CMK (cell line): ENCODE data around the gene PTPRM.
"Not testable (repeated sequence)": the region's sequence is repeated elsewhere in the genome, so short reads cannot be mapped to it uniquely, and the experiment has no call there.

ENCODE experiments used
- DNase-seq: peaks from one replicate; pipeline ENCODE4 v3.0.0-alpha.2; 2010; ENCODE audit warnings: low read depth

The PTPRM gene

DNA sequence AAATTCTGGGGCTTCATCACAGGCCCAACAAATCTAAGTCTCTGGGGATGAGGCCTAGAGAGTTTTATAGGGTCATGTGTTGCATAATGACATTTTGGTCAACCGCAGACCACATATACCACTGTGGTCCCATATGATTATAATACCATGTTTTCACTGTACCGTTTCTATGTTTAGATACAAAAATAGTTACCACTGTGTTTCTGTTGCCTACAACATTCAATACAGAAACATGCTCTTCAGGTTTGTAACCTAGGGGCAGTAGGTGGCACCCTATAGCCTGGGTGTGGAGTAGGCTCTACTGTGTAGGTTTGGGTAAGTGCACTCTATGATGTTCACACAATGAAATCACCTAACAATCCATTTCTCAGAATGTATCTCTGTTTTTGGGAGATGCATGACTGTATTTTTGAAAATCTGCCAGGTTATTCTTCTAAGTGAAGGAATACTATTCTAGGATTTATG is 485.2 kb downstream of the PTPRM start:
- no peak for DNase-seq

DNA sequence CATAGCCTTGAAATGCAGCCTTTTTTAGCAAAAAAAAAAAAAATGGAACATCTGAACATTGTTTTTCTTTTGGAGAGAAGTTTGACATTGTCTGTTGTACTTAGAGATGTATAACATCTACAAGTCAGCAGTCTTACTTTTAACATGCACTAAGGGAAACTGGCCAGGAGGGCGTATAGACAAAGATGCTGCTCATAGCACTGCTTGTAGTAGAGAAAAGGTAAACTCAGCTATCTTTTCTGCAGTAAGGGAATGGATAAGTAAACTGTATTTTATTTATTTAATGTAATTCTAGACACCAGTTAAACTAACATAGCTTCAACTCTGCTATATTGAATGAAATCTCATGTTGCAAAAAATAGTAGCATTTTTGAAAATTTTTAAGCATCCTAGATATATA is 489.6 kb downstream of the PTPRM start:
- no peak for DNase-seq

DNA sequence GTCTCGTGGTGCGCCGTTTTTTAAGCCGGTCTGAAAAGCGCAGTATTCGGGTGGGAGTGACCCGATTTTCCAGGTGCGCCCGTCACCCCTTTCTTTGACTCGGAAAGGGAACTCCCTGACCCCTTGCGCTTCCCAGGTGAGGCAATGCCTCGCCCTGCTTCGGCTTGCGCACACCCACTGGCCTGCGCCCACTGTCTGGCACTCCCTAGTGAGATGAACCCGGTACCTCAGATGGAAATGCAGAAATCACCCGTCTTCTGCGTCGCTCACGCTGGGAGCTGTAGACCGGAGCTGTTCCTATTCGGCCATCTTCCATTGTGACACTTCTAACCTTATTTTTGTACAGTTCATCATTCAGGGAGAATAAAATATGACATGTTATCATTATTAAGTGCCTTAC is 496.0 kb downstream of the PTPRM start:
- not testable (repeated sequence) for DNase-seq

DNA sequence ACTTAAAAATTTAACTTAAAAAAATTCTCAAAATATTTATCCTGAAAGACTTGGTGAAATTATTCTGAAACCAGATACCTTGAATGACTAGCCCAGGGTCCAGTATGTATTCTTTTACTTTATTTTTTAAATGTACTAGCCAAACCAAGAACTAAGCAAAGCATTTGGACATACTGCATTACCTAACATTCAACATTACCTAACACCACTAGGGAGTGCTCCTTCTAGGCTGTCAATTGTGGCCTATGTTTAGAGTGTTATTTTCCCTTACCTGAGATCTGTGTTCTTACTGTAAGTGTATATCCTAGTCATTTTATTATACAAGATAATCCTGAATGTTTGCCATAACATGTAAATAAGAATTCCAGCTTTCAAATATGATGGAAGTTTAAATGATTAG is 496.6 kb downstream of the PTPRM start:
- DNase-seq, result no peak

DNA sequence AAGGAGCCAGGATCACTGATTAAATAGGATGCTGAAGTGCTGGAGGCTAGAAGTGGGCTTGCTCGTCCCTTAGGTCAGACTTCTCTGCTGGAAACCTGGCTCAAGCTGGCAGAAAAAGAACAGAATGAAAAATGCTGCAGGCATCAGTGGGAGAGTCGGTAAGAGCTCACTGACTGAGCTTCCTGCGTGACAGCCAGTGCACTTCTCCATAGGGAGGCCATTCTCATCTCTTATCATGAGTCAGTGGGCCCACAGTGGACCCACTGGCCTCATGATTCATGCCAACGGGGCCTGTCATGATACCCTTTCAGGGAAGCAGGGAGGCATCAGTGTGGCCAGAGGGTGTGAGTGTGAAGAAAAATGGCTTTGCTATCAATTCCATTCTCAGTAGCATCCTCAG is 498.2 kb downstream of the PTPRM start:
- no peak for DNase-seq

DNA sequence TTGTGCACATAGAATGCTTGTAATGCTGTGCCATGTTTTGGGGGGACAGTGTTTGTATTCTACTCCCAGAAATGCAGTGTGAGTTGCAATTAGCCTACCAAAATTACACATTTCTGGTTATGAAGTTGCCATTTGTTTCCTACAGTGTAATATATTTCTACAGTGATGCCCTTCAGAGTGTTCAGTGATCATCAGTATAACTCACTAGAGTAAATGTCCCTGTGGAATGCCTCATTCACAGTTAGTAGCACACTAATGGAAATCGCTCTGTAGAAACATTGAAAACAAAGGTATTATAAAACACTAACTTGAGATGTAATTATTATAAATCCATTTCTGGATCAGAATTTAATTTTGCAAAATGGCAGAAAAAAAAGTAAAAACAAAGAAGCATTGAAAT is 498.7 kb downstream of the PTPRM start:
- no peak for DNase-seq

DNA sequence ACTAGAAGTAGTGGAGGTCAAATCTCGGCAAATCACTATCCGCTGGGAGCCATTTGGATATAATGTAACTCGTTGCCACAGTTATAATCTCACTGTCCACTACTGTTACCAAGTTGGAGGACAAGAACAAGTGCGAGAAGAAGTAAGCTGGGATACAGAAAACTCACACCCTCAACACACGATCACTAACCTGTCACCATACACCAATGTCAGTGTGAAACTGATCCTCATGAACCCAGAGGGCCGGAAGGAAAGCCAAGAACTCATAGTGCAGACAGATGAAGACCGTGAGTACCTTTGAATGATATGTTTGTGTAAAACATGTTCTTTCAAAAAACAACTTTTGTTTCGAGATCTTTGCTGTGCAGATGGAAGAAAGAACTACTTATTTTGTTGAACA is 502.6 kb downstream of the PTPRM start:
- DNase-seq, result no peak

DNA sequence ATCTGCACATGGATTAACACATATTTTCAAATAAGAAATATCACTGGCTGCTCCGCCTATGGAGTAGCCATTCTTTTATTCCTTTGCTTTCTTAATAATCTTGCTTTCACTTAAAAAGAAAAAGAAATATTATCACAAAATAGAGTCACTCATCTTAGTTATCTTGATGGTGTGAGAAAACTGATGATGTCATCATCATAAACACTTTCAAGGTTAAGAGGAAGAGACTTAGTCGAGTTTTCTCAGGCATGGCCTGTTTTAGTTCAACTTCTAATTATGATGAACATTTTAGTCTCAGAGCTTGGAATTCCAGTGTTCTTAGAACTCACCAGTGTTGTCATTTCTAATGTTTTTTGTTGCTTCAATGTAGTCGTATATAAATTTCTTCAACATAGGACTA is 506.1 kb downstream of the PTPRM start:
- no peak for DNase-seq

DNA sequence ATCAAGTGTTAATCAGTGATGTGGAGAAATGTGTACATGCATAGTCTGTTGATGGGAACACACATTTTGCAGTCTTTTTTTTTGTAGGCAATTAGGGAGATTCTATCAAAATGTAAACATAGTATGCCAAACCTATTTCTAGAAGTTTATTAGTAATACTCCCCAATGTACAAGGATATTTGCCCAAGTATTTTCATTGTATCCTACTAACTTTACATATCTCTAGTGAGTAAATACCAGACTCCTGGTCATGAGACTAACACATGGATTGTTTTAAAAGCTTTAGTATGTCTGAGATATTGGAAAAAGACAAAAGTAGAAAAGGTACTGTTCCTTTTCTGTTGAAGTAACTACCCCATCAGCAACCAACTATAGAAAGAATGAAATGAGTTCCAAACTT is 513.0 kb downstream of the PTPRM start:
- no peak for DNase-seq

DNA sequence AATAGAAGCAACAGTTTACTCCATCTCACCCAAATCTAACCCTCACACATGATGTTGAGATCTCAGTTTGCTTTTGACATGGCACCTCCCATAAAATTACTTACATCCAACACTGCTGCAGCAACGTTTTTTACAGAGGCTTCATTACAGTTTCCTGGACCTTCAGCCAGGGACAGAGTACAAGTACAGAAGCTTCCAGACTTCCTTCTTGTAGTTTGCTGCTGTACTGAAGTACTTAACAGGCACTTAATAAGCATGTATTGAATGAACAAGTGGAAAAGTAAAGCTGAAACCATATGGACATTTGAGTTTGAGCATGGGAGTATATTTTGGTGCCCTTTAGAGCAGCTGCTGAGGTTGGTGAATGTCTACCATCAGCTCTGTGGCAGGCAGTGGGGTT is 514.2 kb downstream of the PTPRM start:
- no peak for DNase-seq

DNA sequence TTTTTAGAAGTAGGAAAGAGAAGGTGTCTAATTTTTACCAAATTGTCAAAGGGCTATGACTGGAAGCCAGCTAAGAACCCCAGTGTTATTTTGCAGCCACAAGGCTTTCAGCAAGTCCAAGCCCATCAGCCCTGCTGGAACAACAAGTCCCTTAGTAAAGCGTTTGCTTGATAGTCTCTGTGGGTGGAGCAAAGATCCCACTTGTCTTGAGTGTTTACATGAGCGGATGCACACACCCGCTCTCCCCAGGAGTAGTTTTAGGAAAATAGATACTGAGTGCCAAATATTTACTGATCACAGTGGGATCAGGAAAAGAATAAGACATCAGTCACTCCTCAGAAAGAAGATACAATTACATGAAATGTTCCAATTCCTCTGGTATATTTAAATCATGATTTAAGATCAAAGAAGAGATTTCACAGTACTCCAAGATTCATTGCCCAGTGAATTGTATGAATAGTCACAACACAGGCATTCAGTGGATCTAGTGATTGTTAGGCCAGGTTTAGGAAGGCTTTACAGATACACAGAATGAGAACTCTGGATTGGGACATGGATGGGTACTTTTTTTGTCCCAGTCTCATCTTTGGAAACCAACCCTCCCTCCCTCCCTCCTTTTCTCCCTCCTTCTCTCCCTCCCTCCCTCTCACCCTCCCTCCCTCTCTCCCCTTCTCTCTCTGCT is 514.9 kb downstream of the PTPRM start:
- no peak for DNase-seq

DNA sequence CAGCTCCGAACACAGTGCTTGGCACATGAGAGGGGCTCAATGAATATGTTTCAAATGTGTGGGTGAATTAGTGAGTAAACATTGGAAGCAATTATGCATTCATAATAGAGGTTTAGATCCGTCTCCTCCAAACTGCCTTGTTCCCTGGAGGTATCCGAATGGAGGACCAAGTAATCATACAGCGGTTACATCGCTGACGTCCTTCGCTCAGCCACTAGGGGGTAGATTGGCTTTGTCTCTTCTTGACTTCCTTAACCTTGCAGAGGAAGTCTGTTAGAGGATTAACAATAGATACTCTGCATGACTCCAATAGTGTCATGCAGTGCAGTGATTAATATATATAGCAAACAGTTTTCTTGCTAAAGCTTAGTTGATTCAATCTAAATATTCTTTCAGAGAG is 517.0 kb downstream of the PTPRM start:
- no peak for DNase-seq

DNA sequence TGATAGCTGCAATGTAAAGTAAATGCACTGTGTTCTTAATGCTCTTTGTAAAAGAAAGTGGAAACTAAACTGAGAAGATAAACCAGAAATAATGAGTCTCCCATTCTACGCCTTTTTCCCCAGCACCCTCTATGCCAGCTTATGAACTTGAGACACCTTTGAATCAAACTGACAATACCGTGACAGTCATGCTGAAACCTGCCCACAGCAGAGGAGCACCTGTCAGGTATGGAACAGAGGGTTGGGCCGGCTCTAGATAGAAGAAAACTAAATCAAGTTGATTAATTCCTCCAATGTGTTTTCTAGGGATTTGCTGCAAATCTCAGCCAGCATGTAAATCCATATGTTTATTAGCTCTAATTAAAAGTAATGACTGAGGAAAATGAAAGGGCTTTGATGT is 521.5 kb downstream of the PTPRM start:
- no peak for DNase-seq

DNA sequence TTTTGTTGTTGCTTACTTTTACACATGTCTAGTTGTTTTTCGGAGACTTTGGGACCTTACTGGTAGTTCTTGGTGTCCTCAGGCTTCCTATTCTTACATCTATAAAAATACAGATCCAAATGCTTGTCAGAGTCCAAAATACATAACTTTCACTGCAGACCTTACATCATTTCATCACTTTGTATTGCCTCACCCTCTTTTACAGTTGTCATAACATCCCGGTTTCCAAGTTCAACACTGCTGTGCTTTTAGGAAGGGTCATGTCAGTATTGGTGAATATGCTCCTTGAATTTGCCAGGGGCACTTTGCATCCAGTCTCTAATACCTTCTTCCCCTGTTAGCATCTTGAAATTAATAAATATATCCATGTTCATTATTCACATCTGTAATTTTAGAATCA is 523.9 kb downstream of the PTPRM start:
- DNase-seq, result no peak

DNA sequence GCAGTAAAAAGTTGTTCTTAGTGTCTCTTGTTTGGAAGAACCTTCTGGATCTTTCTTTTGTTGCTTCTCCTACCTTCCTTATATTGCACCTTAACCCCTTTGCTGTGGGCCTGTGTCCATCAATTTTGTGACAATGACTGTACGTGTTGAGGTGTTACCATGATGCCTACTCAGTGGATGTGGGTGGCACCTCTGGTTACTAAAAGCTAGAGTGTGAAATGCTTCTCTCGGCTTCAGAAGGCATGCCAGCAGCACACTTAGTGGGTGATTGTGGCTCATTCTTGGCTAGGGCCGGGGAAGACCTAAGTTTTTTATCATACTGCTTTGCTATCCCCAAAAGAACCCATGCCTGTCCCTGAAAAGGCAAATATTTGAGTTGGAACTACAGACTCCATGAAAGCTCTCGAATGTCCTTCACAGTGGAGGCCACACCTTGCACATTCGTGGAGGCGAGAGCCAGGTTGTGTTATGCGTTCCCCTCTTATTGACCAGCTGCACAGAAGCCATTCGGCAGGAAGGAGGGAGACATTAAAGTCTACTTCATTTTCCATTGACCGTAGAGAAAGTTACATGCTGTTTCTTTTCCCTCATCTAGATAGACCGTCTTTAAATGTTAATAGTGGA is 528.9 kb downstream of the PTPRM start:
- no peak for DNase-seq

DNA sequence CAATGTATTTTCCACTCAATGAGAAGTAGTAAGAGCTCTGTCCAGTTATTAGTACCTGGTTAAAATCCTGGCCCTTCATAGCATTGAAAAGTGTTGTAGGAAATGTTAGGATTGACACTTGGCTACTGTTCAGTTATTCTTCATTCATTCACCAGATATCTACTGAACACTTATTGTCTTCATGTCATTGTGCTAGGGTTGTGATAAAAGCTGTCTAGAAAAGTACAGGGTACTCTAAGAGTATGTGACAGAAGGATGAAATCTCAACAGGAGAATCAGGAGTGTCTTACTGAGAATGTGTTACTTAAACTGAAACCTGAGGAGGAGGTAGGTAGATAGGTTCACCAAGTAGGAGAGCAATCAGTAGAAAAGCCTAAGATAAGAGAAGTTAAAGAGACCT is 530.3 kb downstream of the PTPRM start:
- no peak for DNase-seq

DNA sequence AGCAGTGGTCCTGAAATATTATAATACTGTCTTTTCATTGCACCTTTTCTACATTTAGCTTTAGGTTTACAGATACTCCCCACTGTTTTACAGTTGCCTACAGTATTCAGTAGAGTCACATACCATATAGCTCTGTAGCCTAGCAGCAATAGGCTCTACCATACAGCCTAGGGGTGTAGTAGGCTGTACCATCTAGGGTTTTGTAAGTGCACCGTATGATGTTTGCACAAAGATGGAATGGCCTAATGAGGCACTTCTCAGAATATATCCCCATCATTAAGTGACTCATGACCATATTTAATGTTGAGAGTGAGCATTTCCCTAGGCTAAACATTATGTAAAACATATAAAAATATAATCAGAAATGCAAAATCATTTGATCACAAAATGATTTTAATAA is 530.8 kb downstream of the PTPRM start:
- no peak for DNase-seq

DNA sequence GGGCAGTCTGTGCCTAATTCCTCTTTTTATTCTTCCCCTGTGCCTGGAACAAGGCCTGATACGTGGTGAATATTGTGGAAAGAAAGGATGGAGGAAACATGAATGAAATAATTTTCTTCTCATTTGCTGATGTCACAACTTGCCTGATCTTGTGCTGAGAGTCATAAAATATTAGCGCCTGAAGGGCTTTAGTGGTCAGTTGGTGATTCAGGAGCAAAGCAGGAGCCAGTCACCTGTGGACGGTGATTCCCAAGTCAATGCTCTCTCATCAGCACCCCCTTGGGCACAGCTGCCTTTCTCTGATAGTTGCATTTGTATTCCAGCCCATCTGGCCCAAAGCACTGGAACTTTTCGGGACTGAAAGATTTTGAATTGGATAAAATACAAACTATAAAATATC is 539.5 kb downstream of the PTPRM start:
- DNase-seq, result no peak

DNA sequence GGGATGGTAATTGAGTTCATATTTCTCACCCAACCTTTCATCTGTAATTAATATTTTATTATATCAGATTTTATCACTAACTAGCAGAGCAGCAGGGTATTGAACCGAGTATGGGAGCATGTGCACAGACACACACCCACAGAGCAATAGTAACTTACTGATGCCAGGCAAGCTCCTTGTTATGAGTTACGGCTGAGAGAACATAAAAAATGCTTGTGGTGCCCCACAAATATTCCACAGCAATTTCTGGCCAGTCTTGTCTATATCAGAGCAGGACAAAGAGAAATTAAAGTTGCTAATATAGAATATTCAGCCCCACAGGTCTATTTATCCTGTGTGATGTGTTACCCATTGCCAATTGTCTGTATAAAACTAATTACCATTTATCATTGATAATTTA is 540.3 kb downstream of the PTPRM start:
- no peak for DNase-seq

DNA sequence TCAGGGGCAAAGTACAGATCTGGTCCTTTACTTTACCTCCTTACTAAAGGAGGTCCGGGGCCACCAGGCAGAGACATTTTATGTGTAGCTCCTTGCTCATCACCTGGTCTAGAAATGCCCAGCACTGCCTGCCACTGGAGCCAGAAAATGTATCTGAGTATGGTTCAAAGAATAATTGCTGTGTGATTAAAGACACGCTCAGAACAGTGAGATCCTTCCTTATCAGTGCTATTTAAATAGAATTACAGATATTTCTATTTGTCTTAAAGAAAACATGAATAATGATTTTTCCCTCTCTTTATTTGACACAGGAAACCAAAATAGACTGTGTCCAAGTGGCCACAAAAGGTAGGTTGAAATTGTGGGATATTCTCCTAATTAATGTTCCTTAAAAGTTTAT is 547.4 kb downstream of the PTPRM start:
- no peak for DNase-seq

DNA sequence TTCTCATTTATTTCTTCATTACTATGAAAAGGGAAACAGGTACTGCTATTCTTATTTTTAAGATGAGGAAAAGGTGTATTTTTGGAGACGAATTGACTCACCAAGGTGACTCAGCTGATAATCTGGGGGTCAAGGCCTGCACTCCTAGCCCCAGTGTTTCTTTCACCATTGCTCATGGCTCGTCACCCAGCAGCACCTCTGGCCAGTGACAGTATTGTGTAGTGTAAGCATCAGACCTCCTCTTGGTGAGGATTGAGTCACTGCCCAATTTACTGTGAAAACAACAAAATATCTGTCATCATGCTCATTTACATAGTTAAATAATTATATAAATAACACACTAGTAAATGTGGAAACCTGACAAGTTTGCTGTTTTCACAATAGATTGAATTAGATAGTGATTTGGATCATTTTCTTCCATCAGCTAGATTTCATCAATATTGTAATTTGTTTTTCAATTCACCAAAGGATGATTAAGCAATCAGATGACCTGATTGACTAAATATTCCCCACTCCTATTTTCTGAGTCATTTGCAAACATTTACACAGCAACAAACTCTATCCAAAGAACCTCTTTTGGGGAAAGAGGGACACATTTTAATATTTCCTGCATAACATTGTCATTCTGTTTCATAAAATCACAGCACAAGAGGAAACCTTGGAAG is 549.4 kb downstream of the PTPRM start:
- DNase-seq, result no peak

DNA sequence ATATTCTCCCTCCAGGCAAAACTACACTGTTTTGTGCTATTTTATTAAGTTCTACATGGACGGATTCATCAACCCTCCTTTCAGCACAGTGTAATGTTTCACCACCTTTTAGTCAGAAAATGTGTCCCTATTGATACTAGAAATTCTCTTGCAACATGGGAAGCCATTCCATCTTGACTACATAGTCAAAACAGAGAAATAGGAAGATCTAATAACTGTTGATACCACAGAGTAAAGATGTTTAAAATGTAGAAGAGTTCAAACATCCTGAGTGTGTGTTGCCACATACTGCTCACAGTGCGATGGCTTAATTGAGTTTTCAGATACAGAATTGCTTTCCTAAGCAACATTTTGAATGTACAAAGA is 549.9 kb downstream of the PTPRM start:
- no peak for DNase-seq

DNA sequence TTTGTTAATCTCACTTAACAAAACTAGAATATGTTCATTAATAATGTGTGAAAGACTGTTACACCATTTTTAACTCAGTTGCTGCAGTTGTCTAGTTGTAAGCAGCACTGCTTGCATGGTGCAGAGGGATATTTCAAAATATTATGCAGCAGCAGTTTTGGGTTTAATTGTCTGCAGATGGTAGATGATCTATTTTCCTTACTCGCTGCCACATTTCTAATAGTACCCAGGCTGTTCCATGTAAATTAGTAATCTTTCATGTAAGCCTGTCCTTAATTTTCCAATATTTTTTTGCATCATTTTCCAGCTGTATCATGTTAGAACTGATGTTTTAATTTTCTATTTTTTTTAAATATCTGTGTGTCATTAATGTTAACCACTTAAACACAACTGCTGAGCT is 554.0 kb downstream of the PTPRM start:
- DNase-seq, result no peak
